Measurements from ENCODE around the gene FAM219A.

Gene FAM219A

GRCh38 chr9:34459356-34459755 is 986 bp upstream of the FAM219A start:
- Histone ChIP-seq H3K4me3 (ENCODE audit: low read depth, low read length) (no peak overlapping the region), H3K27ac (ENCODE audit: low read depth, low read length) (no peak overlapping the region), H3K27me3 (ENCODE audit: control insufficient read depth, insufficient read depth, low read length) (no peaks in the 10 kb centered on the region), H3K9ac (ENCODE audit: low read length) (no peak overlapping the region), H3K36me3 (ENCODE audit: control insufficient read depth, insufficient read depth, low read length) (no peaks in the 10 kb centered on the region), H3K4me1 (ENCODE audit: control insufficient read depth, insufficient read depth, low read length) (peaks cover 13% of the 10 kb centered on the region), H3K9me3 (ENCODE audit: control insufficient read depth, insufficient read depth, low read depth, low read length) (no peaks in the 10 kb centered on the region)

- no peaks in the 10 kb centered on the region for H3K36me3 ChIP-seq (ENCODE audit: control insufficient read depth, insufficient read depth, low read length)
- H3K27ac ChIP-seq (ENCODE audit: low read depth, low read length): no peak overlapping the region
- H3K27me3 ChIP-seq (ENCODE audit: control insufficient read depth, insufficient read depth, low read length): no peaks in the 10 kb centered on the region
- peaks cover 13% of the 10 kb centered on the region for H3K4me1 ChIP-seq (ENCODE audit: control insufficient read depth, insufficient read depth, low read length)
- peak overlapping the region; percentile 59 for H3K4me3 ChIP-seq (ENCODE audit: low read depth, low read length)
- no peak overlapping the region for H3K9ac ChIP-seq (ENCODE audit: low read length)
- no peaks in the 10 kb centered on the region for H3K9me3 ChIP-seq (ENCODE audit: control insufficient read depth, insufficient read depth, low read depth, low read length)
These were observed 580 bp upstream of the FAM219A start for GRCh38 chr9:34458959-34459340.

GRCh38 chr9:34457266-34458012 is 931 bp downstream of the FAM219A start:
- H3K27ac ChIP-seq (ENCODE audit: low read depth, low read length): 0 out of 2 replicates have a peak overlapping the region, but pooled peaks have one; percentile 28
- H3K9ac ChIP-seq (ENCODE audit: low read length): peak overlapping the region; percentile 73
- peaks cover 14% of the 10 kb centered on the region for H3K4me1 ChIP-seq (ENCODE audit: control insufficient read depth, insufficient read depth, low read length)

GRCh38 chr9:34456746-34457145 is 1.6 kb downstream of the FAM219A start:
- Histone ChIP-seq H3K9ac (ENCODE audit: low read length) (peak overlapping the region; percentile 73), H3K27ac (ENCODE audit: low read depth, low read length) (no peak overlapping the region; the same call in 1 of the 2 replicates), H3K9me3 (ENCODE audit: control insufficient read depth, insufficient read depth, low read depth, low read length) (no peaks in the 10 kb centered on the region), H3K4me3 (ENCODE audit: low read depth, low read length) (peak overlapping the region; percentile 69), H3K36me3 (ENCODE audit: control insufficient read depth, insufficient read depth, low read length) (no peaks in the 10 kb centered on the region), H3K4me1 (ENCODE audit: control insufficient read depth, insufficient read depth, low read length) (peaks cover 20% of the 10 kb centered on the region), H3K27me3 (ENCODE audit: control insufficient read depth, insufficient read depth, low read length) (no peaks in the 10 kb centered on the region)

More at GRCh38 chr9:34457266-34458012, 931 bp downstream of the FAM219A start:
- H3K9me3 ChIP-seq (ENCODE audit: control insufficient read depth, insufficient read depth, low read depth, low read length): no peaks in the 10 kb centered on the region
- peak overlapping the region; percentile 69 for H3K4me3 ChIP-seq (ENCODE audit: low read depth, low read length)
- H3K27me3 ChIP-seq (ENCODE audit: control insufficient read depth, insufficient read depth, low read length): no peaks in the 10 kb centered on the region
- no peaks in the 10 kb centered on the region for H3K36me3 ChIP-seq (ENCODE audit: control insufficient read depth, insufficient read depth, low read length)

- no peak overlapping the region for H3K27ac ChIP-seq (ENCODE audit: low read depth, low read length)
- no peak overlapping the region for H3K9ac ChIP-seq (ENCODE audit: low read length)
- H3K4me3 ChIP-seq (ENCODE audit: low read depth, low read length): no peak overlapping the region
- H3K4me1 ChIP-seq (ENCODE audit: control insufficient read depth, insufficient read depth, low read length): peaks cover 26% of the 10 kb centered on the region
- no peaks in the 10 kb centered on the region for H3K9me3 ChIP-seq (ENCODE audit: control insufficient read depth, insufficient read depth, low read depth, low read length)
- H3K27me3 ChIP-seq (ENCODE audit: control insufficient read depth, insufficient read depth, low read length): no peaks in the 10 kb centered on the region
- H3K36me3 ChIP-seq (ENCODE audit: control insufficient read depth, insufficient read depth, low read length): no peaks in the 10 kb centered on the region
These were observed 2.2 kb downstream of the FAM219A start for GRCh38 chr9:34456151-34456550.

- Histone ChIP-seq H3K36me3 (ENCODE audit: control insufficient read depth, insufficient read depth, low read length) (no peaks in the 10 kb centered on the region), H3K4me1 (ENCODE audit: control insufficient read depth, insufficient read depth, low read length) (peaks cover 29% of the 10 kb centered on the region), H3K9me3 (ENCODE audit: control insufficient read depth, insufficient read depth, low read depth, low read length) (no peaks in the 10 kb centered on the region), H3K9ac (ENCODE audit: low read length) (no peak overlapping the region), H3K27me3 (ENCODE audit: control insufficient read depth, insufficient read depth, low read length) (no peaks in the 10 kb centered on the region), H3K4me3 (ENCODE audit: low read depth, low read length) (no peak overlapping the region), H3K27ac (ENCODE audit: low read depth, low read length) (no peak overlapping the region)
These were observed 3.8 kb downstream of the FAM219A start for GRCh38 chr9:34454571-34455065.

GRCh38 chr9:34452568-34452967 is 5.8 kb downstream of the FAM219A start:
- Histone ChIP-seq H3K27me3 (ENCODE audit: control insufficient read depth, insufficient read depth, low read length) (no peaks in the 10 kb centered on the region), H3K9ac (ENCODE audit: low read length) (no peak overlapping the region), H3K36me3 (ENCODE audit: control insufficient read depth, insufficient read depth, low read length) (no peaks in the 10 kb centered on the region), H3K4me1 (ENCODE audit: control insufficient read depth, insufficient read depth, low read length) (peaks cover 29% of the 10 kb centered on the region), H3K4me3 (ENCODE audit: low read depth, low read length) (no peak overlapping the region), H3K9me3 (ENCODE audit: control insufficient read depth, insufficient read depth, low read depth, low read length) (no peaks in the 10 kb centered on the region), H3K27ac (ENCODE audit: low read depth, low read length) (no peak overlapping the region)

GRCh38 chr9:34451545-34451944 is 6.8 kb downstream of the FAM219A start:
- H3K36me3 ChIP-seq (ENCODE audit: control insufficient read depth, insufficient read depth, low read length): no peaks in the 10 kb centered on the region
- H3K9me3 ChIP-seq (ENCODE audit: control insufficient read depth, insufficient read depth, low read depth, low read length): no peaks in the 10 kb centered on the region
- no peak overlapping the region for H3K27ac ChIP-seq (ENCODE audit: low read depth, low read length)
- H3K27me3 ChIP-seq (ENCODE audit: control insufficient read depth, insufficient read depth, low read length): no peaks in the 10 kb centered on the region
- H3K9ac ChIP-seq (ENCODE audit: low read length): no peak overlapping the region
- peaks cover 23% of the 10 kb centered on the region for H3K4me1 ChIP-seq (ENCODE audit: control insufficient read depth, insufficient read depth, low read length)
- no peak overlapping the region for H3K4me3 ChIP-seq (ENCODE audit: low read depth, low read length)

- H3K27ac ChIP-seq (ENCODE audit: low read depth, low read length): no peak overlapping the region
- H3K9ac ChIP-seq (ENCODE audit: low read length): no peak overlapping the region
- H3K4me1 ChIP-seq (ENCODE audit: control insufficient read depth, insufficient read depth, low read length): peaks cover 21% of the 10 kb centered on the region
- H3K9me3 ChIP-seq (ENCODE audit: control insufficient read depth, insufficient read depth, low read depth, low read length): no peaks in the 10 kb centered on the region
- H3K4me3 ChIP-seq (ENCODE audit: low read depth, low read length): no peak overlapping the region
- H3K27me3 ChIP-seq (ENCODE audit: control insufficient read depth, insufficient read depth, low read length): no peaks in the 10 kb centered on the region
- H3K36me3 ChIP-seq (ENCODE audit: control insufficient read depth, insufficient read depth, low read length): no peaks in the 10 kb centered on the region
These were observed 7.2 kb downstream of the FAM219A start for GRCh38 chr9:34451135-34451534.

GRCh38 chr9:34450644-34451043 is 7.7 kb downstream of the FAM219A start:
- Histone ChIP-seq H3K9me3 (ENCODE audit: control insufficient read depth, insufficient read depth, low read depth, low read length) (no peaks in the 10 kb centered on the region), H3K27ac (ENCODE audit: low read depth, low read length) (no peak overlapping the region), H3K27me3 (ENCODE audit: control insufficient read depth, insufficient read depth, low read length) (no peaks in the 10 kb centered on the region), H3K4me3 (ENCODE audit: low read depth, low read length) (no peak overlapping the region), H3K36me3 (ENCODE audit: control insufficient read depth, insufficient read depth, low read length) (no peaks in the 10 kb centered on the region), H3K4me1 (ENCODE audit: control insufficient read depth, insufficient read depth, low read length) (peaks cover 21% of the 10 kb centered on the region), H3K9ac (ENCODE audit: low read length) (no peak overlapping the region)

- Histone ChIP-seq H3K4me3 (ENCODE audit: low read depth, low read length) (no peak overlapping the region), H3K9ac (ENCODE audit: low read length) (no peak overlapping the region), H3K27me3 (ENCODE audit: control insufficient read depth, insufficient read depth, low read length) (no peaks in the 10 kb centered on the region), H3K36me3 (ENCODE audit: control insufficient read depth, insufficient read depth, low read length) (no peaks in the 10 kb centered on the region), H3K27ac (ENCODE audit: low read depth, low read length) (no peak overlapping the region), H3K4me1 (ENCODE audit: control insufficient read depth, insufficient read depth, low read length) (peaks cover 23% of the 10 kb centered on the region), H3K9me3 (ENCODE audit: control insufficient read depth, insufficient read depth, low read depth, low read length) (no peaks in the 10 kb centered on the region)
These were observed 11.4 kb downstream of the FAM219A start for GRCh38 chr9:34446951-34447350.
